Astrocyte (in vitro differentiated cells and primary cell): ENCODE results near the gene CPN2. TPM values are rescaled to one million over a fixed set of nuclear protein-coding genes. Genes with fewer than 3 reads are reported as not detected.

Source experiments
- DNase-seq: peaks from one replicate; pipeline ENCODE4 v3.0.0-alpha.2; 2010; ENCODE audit warnings: low read depth
- FAIRE-seq: peaks from 2 replicates; lab custom pipeline; 2011; peaks lifted over from hg19 to GRCh38; lab: Jason Lieb, UNC
- H2AFZ ChIP-seq: 2 replicates; pipeline ENCODE4 v1.6.0; 2012; ENCODE audit warnings: low read depth, low read length, inconsistent platforms
- H3K27ac ChIP-seq: 2 replicates; pipeline ENCODE4 v1.5.1; 2011; ENCODE audit warnings: low read depth, low read length, inconsistent platforms
- H3K27me3 ChIP-seq: 2 replicates; pipeline ENCODE4 v1.6.0; 2011; ENCODE audit warnings: low read length, inconsistent platforms; ENCODE audit not compliant: insufficient read depth
- H3K36me3 ChIP-seq: 2 replicates; pipeline ENCODE4 v1.5.1; 2011; ENCODE audit warnings: low read length, inconsistent platforms; ENCODE audit not compliant: insufficient read depth
- H3K4me1 ChIP-seq: 2 replicates; pipeline ENCODE4 v1.5.1; 2011; ENCODE audit warnings: low read length, inconsistent platforms; ENCODE audit not compliant: insufficient read depth
- H3K4me2 ChIP-seq: 2 replicates; pipeline ENCODE4 v1.6.0; 2012; ENCODE audit warnings: low read length, inconsistent platforms
- H3K4me3 ChIP-seq: 2 replicates; pipeline ENCODE4 v1.5.1; 2011; ENCODE audit warnings: low read depth, mild to moderate bottlenecking, low read length, inconsistent platforms; ENCODE audit not compliant: insufficient read depth
- H3K79me2 ChIP-seq: 2 replicates; pipeline ENCODE4 v1.6.0; 2012; ENCODE audit warnings: mild to moderate bottlenecking, low read length, inconsistent platforms; ENCODE audit not compliant: insufficient read depth
- H3K9ac ChIP-seq: 2 replicates; pipeline ENCODE4 v1.6.0; 2012; ENCODE audit warnings: mild to moderate bottlenecking, low read length, inconsistent platforms
- H3K9me3 ChIP-seq: 2 replicates; pipeline ENCODE4 v1.5.1; 2012; ENCODE audit warnings: low read depth, mild to moderate bottlenecking, low read length, inconsistent platforms; ENCODE audit not compliant: insufficient read depth
- H4K20me1 ChIP-seq: 2 replicates; pipeline ENCODE4 v1.6.0; 2012; ENCODE audit warnings: low read length, inconsistent platforms; ENCODE audit not compliant: insufficient read depth
- H3K27ac Mint-ChIP-seq: one replicate; pipeline ENCODE4 v1.8.0; 2021; ENCODE audit warnings: mild to moderate bottlenecking, mixed read lengths; ENCODE audit not compliant: unreplicated experiment
- H3K27me3 Mint-ChIP-seq: one replicate; pipeline ENCODE4 v1.8.0; 2021; ENCODE audit warnings: low read depth, mixed read lengths; ENCODE audit not compliant: unreplicated experiment
- H3K36me3 Mint-ChIP-seq: one replicate; pipeline ENCODE4 v1.8.0; 2021; ENCODE audit warnings: low read depth, mixed read lengths; ENCODE audit not compliant: unreplicated experiment
- H3K4me1 Mint-ChIP-seq: one replicate; pipeline ENCODE4 v1.8.0; 2021; ENCODE audit warnings: low read depth, mixed read lengths; ENCODE audit not compliant: unreplicated experiment
- H3K4me3 Mint-ChIP-seq: one replicate; pipeline ENCODE4 v1.8.0; 2021; ENCODE audit warnings: mild to moderate bottlenecking, moderate library complexity, mixed read lengths; ENCODE audit not compliant: unreplicated experiment
- H3K9me3 Mint-ChIP-seq: one replicate; pipeline ENCODE4 v1.8.0; 2021; ENCODE audit warnings: mild to moderate bottlenecking, mixed read lengths; ENCODE audit not compliant: unreplicated experiment
- EZH2 ChIP-seq: IDR thresholded peaks from 2 replicates; pipeline ENCODE4 v1.6.1; 2012; ENCODE audit warnings: mild to moderate bottlenecking, low read length, inconsistent platforms; ENCODE audit not compliant: insufficient read depth
- total RNA-seq: library from RNA; stranded (reverse); gene quantifications from 2 replicates; pipeline ENCODE4 v1.2.1, GENCODE V29; 2021
- TF ChIP-seq, protein P1 (sequence below): IDR thresholded peaks from 2 replicates; pipeline ENCODE4 v1.5.1; 2011; ENCODE audit warnings: low read depth, mild to moderate bottlenecking, inconsistent platforms, low read length, moderate library complexity; ENCODE audit not compliant: insufficient read depth

CPN2 gene
- total RNA-seq, 1 donor from 2014 or later: not detected

- H3K27ac ChIP-seq: no peak overlapping the region
- no peak for DNase-seq
- no peaks in the 10 kb centered on the region for H3K36me3 ChIP-seq
- FAIRE-seq: no peak
- no peak overlapping the region for H3K9ac ChIP-seq
- H3K27me3 ChIP-seq: peaks cover 19% of the 10 kb centered on the region
- H3K36me3 Mint-ChIP-seq: peaks cover 4% of the 10 kb centered on the region
- peaks cover 21% of the 10 kb centered on the region for H3K9me3 Mint-ChIP-seq
- no peaks in the 10 kb centered on the region for H3K79me2 ChIP-seq
- H3K4me1 ChIP-seq: peaks cover 25% of the 10 kb centered on the region
- no peak overlapping the region for H3K27ac Mint-ChIP-seq
- peaks cover 7% of the 10 kb centered on the region for H3K4me1 Mint-ChIP-seq
- no peak overlapping the region for H3K4me3 Mint-ChIP-seq
- peaks cover 48% of the 10 kb centered on the region for H3K27me3 Mint-ChIP-seq
- peaks cover 8% of the 10 kb centered on the region for H3K9me3 ChIP-seq
- no peak overlapping the region for H3K4me3 ChIP-seq
- H2AFZ ChIP-seq: no peak overlapping the region
- H3K4me2 ChIP-seq: no peak overlapping the region
- no peaks in the 10 kb centered on the region for H4K20me1 ChIP-seq
- TF ChIP-seq, protein P1, sequence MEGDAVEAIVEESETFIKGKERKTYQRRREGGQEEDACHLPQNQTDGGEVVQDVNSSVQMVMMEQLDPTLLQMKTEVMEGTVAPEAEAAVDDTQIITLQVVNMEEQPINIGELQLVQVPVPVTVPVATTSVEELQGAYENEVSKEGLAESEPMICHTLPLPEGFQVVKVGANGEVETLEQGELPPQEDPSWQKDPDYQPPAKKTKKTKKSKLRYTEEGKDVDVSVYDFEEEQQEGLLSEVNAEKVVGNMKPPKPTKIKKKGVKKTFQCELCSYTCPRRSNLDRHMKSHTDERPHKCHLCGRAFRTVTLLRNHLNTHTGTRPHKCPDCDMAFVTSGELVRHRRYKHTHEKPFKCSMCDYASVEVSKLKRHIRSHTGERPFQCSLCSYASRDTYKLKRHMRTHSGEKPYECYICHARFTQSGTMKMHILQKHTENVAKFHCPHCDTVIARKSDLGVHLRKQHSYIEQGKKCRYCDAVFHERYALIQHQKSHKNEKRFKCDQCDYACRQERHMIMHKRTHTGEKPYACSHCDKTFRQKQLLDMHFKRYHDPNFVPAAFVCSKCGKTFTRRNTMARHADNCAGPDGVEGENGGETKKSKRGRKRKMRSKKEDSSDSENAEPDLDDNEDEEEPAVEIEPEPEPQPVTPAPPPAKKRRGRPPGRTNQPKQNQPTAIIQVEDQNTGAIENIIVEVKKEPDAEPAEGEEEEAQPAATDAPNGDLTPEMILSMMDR: no peak
- no peak for TF ChIP-seq EZH2
Observed at GRCh38 chr3:194320744-194321243, 30.3 kb downstream of the CPN2 start.

DNA sequence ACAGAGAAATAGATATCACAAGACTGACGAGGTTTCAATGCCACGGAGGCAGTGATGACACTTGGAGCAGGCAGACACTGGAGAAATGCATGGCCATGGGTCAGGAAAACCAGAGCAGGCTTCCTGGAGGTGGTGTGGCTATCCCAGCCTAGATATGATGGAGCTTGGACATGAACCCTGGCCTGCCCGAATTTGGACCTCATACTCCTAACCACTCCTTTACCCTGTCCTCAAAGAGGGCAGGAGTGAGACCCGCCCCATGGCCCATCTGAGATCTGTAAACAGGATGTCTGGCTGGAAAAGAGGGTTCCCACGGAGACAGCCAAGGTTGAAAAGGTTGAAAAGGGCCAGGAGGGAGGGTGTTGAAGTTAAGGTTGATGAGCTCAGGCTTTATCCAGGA is 31.0 kb downstream of the CPN2 start:
- Mint-ChIP-seq H3K4me3 (no peak overlapping the region), H3K36me3 (peaks cover 4% of the 10 kb centered on the region), H3K9me3 (peaks cover 21% of the 10 kb centered on the region), H3K27me3 (peaks cover 49% of the 10 kb centered on the region), H3K27ac (no peak overlapping the region), H3K4me1 (peaks cover 11% of the 10 kb centered on the region)
- Histone ChIP-seq H3K27me3 (peaks cover 19% of the 10 kb centered on the region), H3K4me3 (no peak overlapping the region), H3K79me2 (no peaks in the 10 kb centered on the region), H2AFZ (no peak overlapping the region), H3K36me3 (no peaks in the 10 kb centered on the region), H4K20me1 (no peaks in the 10 kb centered on the region), H3K4me1 (peaks cover 31% of the 10 kb centered on the region), H3K27ac (no peak overlapping the region), H3K9me3 (peaks cover 8% of the 10 kb centered on the region), H3K4me2 (no peak overlapping the region), H3K9ac (no peak overlapping the region)
- DNase-seq (no peak), FAIRE-seq (no peak)
- TF ChIP-seq EZH2: no peak
- TF ChIP-seq, protein P1: no peak

DNA sequence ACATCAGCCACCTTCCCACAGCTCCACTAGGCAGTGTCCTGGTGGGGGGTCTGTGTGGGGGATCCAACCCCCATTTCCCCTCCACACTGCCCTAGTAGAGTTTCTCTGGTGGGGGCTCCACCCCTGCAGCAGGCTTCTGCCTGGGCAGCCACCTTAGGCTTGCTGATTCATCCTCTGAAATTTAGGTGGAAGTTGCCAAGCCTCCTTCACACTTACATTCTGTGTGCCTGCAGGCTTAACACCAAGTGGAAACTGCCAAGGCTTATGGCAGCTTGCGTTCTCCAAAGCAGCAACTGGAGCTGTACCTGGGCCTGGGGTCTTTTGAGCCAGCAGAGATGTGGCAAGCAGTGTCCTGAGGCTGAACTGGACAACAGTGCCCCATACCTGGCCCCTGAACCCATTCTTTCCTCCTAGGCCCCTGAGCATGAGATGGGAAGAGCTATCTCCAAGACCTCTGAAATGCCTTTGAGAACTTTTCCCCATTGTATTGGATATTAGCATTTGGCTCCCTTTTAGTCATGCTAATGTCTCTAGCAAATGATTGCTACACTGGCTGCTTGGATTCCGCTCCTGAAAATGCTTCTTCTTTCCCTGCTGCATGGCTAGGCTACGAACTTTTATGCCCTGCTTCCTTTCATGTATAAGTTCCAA is 32.5 kb downstream of the CPN2 start:
- TF ChIP-seq EZH2: no peak
- TF ChIP-seq, protein P1: no peak
- H3K27me3 Mint-ChIP-seq: peaks cover 62% of the 10 kb centered on the region

More for the DNA sequence above, 32.5 kb downstream of the CPN2 start:
- no peaks in the 10 kb centered on the region for H3K36me3 ChIP-seq
- no peak overlapping the region for H3K27ac ChIP-seq
- H3K4me3 Mint-ChIP-seq: no peak overlapping the region
- peaks cover 13% of the 10 kb centered on the region for H3K4me1 Mint-ChIP-seq
- H3K9ac ChIP-seq: no peak overlapping the region
- no peak overlapping the region for H3K4me3 ChIP-seq
- H3K4me1 ChIP-seq: peaks cover 28% of the 10 kb centered on the region
- DNase-seq: no peak
- FAIRE-seq: no peak
- no peak overlapping the region for H2AFZ ChIP-seq
- peaks cover 26% of the 10 kb centered on the region for H3K27me3 ChIP-seq
- H4K20me1 ChIP-seq: no peaks in the 10 kb centered on the region
- peaks cover 4% of the 10 kb centered on the region for H3K36me3 Mint-ChIP-seq
- no peak overlapping the region for H3K27ac Mint-ChIP-seq
- H3K4me2 ChIP-seq: no peak overlapping the region
- no peaks in the 10 kb centered on the region for H3K79me2 ChIP-seq
- peaks cover 8% of the 10 kb centered on the region for H3K9me3 ChIP-seq
- peaks cover 21% of the 10 kb centered on the region for H3K9me3 Mint-ChIP-seq
